Renal pelvis (tissue), 4 donors: ENCODE results near the gene FBXW7. TPM values are rescaled to one million over a fixed set of nuclear protein-coding genes. Genes with fewer than 3 reads are reported as not detected.
"Not testable (repeated sequence)": the region's sequence is repeated elsewhere in the genome, so short reads cannot be mapped to it uniquely, and the experiment has no call there.

Source experiments
- DNase-seq: peaks from one replicate; pipeline ENCODE4 v3.0.0-alpha.2; 2013
- polyA plus RNA-seq, 3 donors: library from polyadenylated mRNA; unstranded; fragments of 120-200 nt; gene quantifications; one replicate each; pipeline ENCODE4 v1.2.1, GENCODE V29; 2013; ENCODE audit not compliant: insufficient read length in 3 of 3

Gene FBXW7
- polyA plus RNA-seq, 3 donors, result 24.8 to 32.5 (median 28.8) TPM

DNA sequence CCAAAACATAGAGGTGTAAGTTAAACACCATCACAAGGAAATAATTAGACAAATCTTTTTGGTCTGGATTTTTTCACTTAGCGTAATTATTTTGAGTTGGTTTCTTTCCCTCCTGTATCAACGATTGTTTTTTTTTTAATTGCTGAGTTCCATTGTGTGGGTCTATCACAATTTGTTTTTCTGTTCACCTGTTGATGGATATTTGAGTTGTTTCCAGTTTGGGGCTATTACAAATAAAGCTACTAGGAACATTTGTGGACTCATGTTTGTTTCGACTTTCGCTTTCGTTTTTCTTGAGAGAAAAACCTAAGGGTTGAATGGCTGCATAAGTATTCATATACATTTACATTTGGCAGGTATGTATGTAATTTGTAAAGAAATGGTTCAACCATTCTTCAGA lies 20.4 kb upstream of the FBXW7 start:
- DNase-seq, result no peak

DNA sequence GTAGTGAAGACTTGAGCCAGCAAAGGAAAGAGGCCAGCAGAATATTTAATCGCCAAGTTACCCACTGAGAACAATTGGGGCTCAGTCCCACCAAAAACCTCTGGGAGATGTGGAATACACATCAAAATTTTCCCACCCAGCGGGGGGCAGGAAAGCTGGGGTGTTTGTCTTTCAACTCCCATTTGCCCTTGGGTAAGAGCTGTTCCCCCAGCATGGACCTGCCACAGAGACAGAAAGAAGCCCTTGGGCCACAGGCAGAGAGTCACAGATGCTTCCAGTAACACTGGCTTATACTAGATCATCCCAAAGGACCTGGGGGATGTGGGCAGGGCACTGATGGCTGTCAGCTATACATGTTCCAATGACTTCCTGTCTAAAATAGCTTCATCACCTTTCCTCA lies 18.9 kb upstream of the FBXW7 start:
- no peak for DNase-seq

DNA sequence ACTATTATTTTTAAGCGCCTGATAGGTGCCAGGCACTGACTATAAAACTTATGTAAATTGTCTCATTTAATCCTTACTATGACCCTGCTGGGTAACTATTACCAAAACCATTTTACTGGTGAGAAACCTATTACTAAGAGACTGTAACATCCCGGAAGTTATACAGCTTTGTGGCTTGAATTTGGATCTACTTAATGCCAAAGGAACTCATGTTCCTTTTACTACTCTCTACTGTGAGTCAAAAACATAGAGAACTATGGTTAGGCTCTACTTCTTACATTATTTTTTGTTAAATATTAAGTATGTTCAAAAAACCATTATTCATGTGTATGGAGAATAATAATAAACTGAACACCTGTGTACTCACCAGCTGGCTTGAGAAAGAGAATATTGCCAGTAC lies 14.8 kb upstream of the FBXW7 start:
- not testable (repeated sequence) for DNase-seq

DNA sequence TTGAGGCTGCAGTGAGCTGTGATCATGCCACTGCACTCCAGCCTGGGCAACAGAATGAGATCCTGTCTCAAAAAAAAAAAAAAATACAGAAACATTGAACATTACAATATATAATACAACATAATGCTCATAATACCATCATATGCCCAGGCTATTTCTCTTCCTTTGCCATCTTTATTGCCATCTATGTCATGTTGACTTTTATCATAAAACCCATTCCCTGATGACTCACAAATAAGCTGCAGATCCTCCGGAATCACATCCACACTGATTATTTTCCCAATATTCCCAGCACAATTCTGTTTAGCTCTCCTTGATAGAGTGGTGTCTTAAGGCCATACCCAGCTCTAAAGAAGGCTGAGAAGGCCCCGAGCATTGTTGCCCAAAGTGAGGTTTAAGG lies 9.2 kb upstream of the FBXW7 start:
- DNase-seq, result no peak

- DNase-seq, result not testable (repeated sequence)
These were observed 8.6 kb upstream of the FBXW7 start for GRCh38 chr4:152544533-152544932.

- DNase-seq, result no peak
These were observed 5.0 kb upstream of the FBXW7 start for GRCh38 chr4:152540941-152541340.

- DNase-seq, result no peak
These were observed 4.4 kb upstream of the FBXW7 start for GRCh38 chr4:152540293-152540674.

GRCh38 chr4:152539556-152540292 lies 3.8 kb upstream of the FBXW7 start:
- DNase-seq, result no peak

DNA sequence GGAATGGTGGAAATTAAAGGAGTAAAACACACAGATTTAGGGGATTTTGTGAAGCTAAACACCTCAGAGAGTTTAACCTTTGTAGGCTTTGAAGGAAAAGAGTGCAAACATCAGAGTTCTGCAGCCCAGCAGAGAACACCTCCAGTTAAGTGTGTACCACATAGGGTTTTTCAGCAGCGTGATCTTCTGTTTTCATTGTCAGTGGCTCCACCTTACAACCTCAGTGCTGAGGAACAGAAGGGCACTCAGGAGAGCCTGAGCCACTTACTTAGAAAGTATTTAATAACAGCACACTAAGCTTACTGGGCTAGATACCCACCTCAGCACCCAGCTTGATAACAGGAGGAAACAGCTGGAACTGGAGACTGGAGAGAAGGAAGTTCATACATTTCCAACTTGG lies 2.0 kb upstream of the FBXW7 start:
- DNase-seq, result no peak

DNA sequence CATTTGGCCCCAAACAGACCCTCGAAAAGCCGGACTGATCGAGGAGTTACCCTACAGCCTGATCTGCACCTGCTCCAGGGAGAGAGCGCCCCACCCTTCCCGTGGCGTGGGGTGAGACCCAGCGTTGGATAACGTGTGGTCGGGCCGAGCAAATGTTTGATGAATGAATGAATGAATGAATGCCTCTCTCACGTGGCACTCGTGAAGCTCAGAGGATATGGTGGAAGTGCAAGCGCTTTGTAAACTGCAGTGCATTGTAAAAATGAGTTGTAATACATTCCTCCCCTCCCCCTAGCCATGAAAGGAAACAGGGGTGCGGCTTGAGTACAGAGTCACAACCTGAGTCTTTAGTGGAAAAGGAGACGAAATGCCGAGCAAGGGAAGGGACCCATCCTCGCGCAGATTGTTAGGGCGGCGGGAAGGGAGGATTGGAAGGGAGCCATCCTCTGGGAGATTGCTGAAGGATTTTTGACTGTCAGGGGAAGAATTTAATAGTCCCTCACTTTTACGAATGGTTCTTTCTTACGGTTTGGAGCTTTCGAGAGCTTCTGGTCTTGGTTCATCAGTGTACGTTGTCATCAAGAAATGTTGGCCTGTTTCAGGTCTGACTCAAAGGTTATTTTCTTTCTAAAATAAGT lies 772 bp upstream of the FBXW7 start:
- DNase-seq, result peak; percentile 47

DNA sequence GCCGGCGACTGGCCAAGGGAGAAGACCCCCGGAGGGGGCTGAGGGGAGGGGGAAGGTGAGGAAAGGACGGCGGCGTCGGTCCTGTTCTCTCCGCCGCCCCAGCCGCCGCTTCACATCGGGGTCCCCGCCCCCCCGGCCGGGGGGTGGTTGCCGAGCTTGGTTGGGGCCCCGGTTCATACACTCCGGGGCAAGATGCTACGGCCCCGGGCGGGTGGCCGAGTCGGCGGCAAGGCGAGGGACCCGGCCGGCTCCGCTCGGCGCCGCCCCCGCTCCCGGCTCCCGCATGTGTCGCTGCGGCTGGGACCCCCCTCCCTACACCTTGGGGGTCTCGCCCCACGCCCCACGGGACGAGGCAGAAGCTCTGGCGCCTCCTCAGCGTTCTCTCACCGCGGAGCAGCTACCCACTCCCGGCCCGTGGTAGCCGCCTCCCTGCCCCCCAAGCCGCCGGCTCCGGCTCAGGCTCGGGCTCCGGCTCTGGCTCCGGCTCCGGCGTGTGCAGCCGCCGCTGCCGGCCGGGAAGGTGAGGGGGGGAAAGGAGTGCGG lies 461 bp downstream of the FBXW7 start:
- no peak for DNase-seq

- peak; percentile 41 for DNase-seq
These were observed 1.1 kb downstream of the FBXW7 start for GRCh38 chr4:152534541-152535359.

DNA sequence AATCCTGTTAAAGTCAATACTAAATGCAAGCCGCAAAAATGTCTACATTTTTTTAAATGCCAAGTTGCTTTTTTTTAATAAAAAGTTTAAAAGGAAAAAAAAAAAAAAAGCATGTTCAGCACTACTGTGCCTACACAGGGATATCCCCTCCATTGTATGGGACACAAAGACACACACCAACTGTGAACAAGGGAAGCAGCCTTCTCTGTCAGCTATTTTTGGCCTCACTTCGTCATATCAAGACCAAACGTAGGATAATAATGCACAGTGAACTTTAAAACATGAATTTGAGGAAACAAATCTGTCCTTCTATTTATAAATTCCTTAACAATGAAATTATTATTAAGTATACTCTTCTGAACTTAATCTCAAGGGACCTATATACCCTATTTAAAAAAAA lies 4.4 kb downstream of the FBXW7 start:
- no peak for DNase-seq

- no peak for DNase-seq
These were observed 5.3 kb downstream of the FBXW7 start for GRCh38 chr4:152530600-152530999.

DNA sequence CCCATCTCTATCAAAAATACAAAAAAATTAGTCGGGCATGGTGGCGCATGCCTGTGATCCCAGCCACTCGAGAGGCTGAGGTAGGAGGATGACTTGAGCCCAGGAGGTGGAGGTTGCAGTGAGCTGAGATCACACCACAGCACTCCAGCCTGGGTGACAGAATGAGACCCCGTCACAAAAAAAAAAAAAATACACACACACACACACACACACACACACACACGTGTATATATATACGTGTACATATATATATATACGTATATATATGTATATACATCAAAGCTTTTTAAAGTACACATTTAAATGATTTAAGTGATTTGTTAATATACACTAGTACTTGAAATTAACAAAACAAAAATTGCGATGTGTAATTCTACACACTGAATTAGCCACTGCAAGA lies 6.0 kb downstream of the FBXW7 start:
- no peak for DNase-seq

GRCh38 chr4:152528060-152528459 lies 7.8 kb downstream of the FBXW7 start:
- DNase-seq, result no peak

GRCh38 chr4:152525878-152526277 lies 10.0 kb downstream of the FBXW7 start:
- DNase-seq, result no peak

GRCh38 chr4:152524427-152524826 lies 11.5 kb downstream of the FBXW7 start:
- DNase-seq, result no peak

GRCh38 chr4:152523731-152524130 lies 12.2 kb downstream of the FBXW7 start:
- no peak for DNase-seq

GRCh38 chr4:152522754-152523153 lies 13.1 kb downstream of the FBXW7 start:
- DNase-seq, result no peak

- no peak for DNase-seq
These were observed 13.6 kb downstream of the FBXW7 start for GRCh38 chr4:152522245-152522644.

GRCh38 chr4:152516156-152516555 lies 19.7 kb downstream of the FBXW7 start:
- DNase-seq, result no peak

- no peak for DNase-seq
These were observed 20.2 kb downstream of the FBXW7 start for GRCh38 chr4:152515678-152516077.
